Transverse colon (tissue), 3 donors: Measurements from ENCODE around the gene KMT2B.

Experiments used
- CTCF ChIP-seq, 5 experiments: fragments of 200-600 bp in 3 of 5; fragments of 450-650 bp in 2 of 5; sonication (generic) in 3 of 5; IDR thresholded peaks; 1 replicate in 2 of 5; 2 replicates in 3 of 5; pipeline ENCODE4 v1.5.1; 2016 to 2017; ENCODE audit warnings: antibody characterized with exemption in 5 of 5, inconsistent platforms in 3 of 5, mild to moderate bottlenecking in 2 of 5, moderate library complexity in 1 of 5
- POLR2A ChIP-seq: fragments of 450-650 bp; IDR thresholded peaks from one replicate; pipeline ENCODE4 v1.6.1; 2016; ENCODE audit warnings: antibody characterized with exemption, mild to moderate bottlenecking, moderate library complexity

- TF ChIP-seq POLR2A, result no peak
- TF ChIP-seq CTCF (IDR thresholded peaks at IDR 0.05), result no peak
These were observed 5.0 kb upstream of the KMT2B start for GRCh38 chr19:35712567-35713505.
